ENCODE results near the gene RAB43.
A peak's percentile ranks its signal among the peaks of the same experiment; 100 is the strongest.

RAB43 gene

GRCh38 chr3:129060276-129061022, 61.2 kb downstream of the RAB43 start, which contains the start of gene GP9:
GP9 (plus strand) TSS chr3:129060779; CDS start chr3:129061740, 961 bp downstream.
- no peak for DNase-seq

- DNase-seq, result no peak
These were observed 62.2 kb downstream of the RAB43 start for GRCh38 chr3:129059311-129059958.

GRCh38 chr3:129058441-129059200, 63.0 kb downstream of the RAB43 start:
- DNase-seq, result no peak

DNA sequence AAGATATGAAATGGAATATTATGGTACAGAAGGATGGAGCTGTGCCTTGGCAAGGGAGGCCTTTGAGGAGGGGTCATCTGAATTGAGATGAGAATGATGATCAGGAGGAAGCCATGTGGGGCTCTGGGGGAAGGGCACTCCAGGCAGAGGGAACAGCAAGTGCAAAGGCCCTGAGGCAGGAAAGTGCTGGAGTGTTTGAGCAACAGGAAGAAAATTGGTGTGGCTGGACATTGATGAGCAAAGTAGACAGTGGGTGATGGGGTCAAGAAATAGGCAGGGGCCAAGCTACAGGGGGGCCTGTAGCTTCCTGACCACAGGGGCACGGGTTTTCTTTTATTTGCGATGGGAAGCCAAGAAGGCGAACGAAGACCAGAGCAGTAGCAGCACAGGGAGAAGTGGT, 64.4 kb downstream of the RAB43 start:
- DNase-seq, result no peak

DNA sequence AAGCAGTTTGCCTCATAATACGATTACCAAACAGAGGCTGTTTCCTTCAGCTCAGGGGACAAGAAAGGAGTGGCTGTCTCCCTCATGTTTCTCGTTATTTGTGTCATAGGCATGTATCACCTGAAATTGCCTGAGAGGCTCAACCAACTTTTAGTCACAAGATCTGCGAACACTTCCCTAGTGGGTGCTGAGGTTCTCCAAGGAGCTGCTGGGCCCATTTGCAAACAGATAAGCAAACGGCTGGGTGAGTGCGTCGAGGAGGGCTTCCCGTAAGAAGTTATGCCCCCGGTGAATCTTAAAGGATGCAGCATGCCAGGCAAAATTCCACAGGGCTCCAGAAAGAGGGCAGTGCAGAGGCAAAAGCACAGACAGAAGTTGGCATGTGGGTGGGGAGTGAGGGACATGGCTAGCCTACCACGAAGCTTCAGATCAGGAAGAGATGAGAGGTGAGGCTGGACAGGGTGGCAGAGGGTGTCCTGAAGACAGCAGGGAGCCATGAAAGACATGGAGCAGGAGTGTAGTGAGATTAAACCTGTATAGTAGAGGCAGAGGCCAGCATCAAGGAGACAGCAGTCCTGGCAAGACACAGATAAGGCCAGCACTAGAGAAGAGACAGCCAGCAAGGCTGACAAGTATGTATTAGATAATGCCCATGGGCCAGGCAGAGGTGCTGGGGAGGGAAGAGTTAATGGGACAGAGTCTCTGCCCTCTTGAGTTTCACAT, 65.0 kb downstream of the RAB43 start:
- DNase-seq, result no peak

- DNase-seq, result no peak
These were observed 66.9 kb downstream of the RAB43 start for GRCh38 chr3:129054605-129055104.

GRCh38 chr3:129052675-129053074, 68.9 kb downstream of the RAB43 start:
- no peak for DNase-seq

- DNase-seq, result no peak
These were observed 69.7 kb downstream of the RAB43 start for GRCh38 chr3:129051871-129052340.

DNA sequence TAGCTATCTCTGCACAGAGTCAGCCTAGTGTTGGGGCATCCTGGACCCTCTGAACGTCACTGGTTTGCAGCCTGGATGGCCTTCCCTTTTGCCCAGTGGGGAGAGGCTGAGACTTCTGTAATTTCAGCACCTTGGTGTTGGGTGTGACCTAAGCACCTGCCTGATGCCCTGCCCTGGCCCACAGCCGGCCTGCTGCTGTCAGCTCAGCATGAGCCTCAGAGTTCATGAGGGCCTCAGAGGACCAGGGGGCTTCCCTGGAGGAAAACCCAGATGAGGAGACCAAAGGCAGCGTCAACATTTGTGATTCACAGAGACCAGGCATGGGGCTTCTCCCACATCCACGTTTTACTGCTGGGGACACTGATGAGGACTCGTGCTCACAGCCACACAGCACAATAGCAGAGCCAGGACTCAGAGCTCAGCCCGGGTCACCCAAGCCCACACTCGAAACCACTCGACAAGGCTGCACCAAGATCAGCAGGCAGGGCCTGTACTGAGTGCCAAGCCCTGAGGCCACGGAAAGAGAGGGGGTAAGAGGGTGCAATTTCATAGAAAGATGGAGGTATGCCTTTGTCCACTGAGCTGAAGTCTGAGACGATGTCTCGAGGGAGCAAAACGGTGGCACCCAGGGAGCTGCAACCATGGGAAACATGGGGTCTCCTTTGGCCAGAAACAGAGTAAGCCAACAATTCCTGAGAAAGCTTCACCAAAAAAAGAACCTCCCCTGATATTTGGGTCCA, 70.9 kb downstream of the RAB43 start:
- DNase-seq, result no peak

DNA sequence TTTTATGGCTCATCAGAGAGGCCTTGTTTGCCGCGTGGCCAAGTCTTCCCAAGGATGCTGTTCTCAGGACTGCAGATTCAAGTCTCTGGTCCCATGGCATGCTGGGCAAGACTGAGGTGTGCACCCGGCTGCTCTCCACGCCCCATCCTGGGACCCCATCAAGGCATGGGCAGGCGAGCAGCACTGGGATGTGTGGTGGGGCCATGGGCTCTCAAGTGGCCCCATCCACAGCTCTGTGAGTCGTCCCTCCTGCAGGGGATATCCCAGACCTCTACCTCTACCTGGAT, 74.1 kb downstream of the RAB43 start:
- DNase-seq, result no peak

DNA sequence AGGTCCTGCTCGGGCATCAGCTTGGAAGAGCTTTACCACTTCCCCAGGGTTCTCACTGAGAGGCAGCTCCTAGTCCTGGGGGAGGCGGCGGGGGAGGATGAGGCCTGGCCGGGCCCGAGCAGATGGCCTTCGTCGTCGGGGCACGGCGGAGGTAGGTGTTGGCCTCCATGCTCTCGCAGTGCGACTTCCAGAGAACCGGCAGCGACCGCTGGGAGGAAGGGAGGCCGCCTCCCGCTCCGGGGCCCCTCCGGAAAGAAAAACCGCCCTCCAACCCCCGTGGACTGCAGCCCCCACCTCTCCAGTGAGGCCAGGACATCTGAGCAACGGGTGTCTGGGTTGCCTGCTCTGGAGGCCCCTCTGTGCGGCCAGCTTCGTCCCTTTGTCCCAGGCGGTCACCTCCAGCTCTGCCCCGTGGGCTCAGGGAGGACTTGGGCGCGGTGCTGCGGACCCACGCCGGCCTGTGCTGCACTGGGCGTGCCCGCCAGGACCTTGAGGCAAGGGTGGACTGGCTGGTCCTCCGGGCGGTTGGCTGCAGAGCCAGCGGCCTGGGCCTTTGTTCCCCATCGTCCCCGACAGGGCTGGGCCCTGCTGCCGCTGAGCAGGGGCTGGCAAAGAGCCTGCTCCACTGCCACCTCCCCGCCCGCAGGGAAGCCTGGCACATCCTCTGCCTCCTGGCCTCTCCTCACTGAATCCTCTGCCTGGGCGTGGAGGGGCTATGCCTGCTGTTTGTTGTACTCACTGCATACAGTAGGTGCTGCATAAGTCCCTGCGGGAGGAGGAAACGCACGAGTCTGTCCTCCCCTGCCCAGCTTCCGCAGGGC, 74.7 kb downstream of the RAB43 start:
- no peak for DNase-seq

GRCh38 chr3:129046037-129046731, 75.4 kb downstream of the RAB43 start:
- DNase-seq, result peak; percentile 54

GRCh38 chr3:129045675-129046036, 75.9 kb downstream of the RAB43 start:
- peak; percentile 65 for DNase-seq

- DNase-seq, result no peak
These were observed 80.9 kb downstream of the RAB43 start for GRCh38 chr3:129040579-129041300.

- DNase-seq, result no peak
These were observed 81.6 kb downstream of the RAB43 start for GRCh38 chr3:129040039-129040336.

DNA sequence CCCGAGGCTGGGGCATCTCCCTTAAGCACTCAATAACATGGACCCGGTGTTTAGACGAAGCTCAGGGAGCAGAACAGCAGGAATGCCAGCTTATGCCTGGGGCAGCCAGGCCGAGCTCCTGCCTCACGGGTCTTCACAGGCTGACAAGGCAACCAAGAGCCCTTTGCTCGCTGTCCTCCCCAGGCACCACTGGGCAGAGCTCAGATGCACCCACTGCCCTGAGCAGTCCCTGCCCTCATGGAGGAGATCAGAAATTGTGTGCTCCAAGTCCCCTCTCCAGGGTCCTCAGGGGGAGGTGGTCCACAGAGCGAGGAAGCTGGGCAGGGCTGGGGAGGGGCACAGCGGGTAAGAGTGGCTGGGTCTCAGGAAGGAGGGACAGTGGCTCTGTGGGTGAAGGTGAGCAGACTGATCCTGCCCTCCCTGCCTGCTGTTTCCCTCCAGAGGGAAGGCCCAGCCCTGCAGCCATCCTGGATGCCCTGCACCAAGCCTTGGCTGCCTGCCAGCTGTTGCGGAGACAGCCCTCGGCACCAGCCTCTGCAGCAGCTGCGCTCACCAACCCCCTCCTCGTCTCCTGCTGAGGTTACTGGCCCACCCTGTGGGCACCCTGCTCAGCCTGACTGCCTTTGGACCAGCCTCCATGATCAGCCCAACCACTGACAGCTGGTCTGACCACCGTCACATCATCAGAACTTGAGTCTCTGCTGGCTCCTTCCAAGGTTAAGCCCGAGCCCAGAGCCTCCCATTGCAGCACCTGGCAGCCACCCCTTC, 82.1 kb downstream of the RAB43 start:
- DNase-seq, result no peak

DNA sequence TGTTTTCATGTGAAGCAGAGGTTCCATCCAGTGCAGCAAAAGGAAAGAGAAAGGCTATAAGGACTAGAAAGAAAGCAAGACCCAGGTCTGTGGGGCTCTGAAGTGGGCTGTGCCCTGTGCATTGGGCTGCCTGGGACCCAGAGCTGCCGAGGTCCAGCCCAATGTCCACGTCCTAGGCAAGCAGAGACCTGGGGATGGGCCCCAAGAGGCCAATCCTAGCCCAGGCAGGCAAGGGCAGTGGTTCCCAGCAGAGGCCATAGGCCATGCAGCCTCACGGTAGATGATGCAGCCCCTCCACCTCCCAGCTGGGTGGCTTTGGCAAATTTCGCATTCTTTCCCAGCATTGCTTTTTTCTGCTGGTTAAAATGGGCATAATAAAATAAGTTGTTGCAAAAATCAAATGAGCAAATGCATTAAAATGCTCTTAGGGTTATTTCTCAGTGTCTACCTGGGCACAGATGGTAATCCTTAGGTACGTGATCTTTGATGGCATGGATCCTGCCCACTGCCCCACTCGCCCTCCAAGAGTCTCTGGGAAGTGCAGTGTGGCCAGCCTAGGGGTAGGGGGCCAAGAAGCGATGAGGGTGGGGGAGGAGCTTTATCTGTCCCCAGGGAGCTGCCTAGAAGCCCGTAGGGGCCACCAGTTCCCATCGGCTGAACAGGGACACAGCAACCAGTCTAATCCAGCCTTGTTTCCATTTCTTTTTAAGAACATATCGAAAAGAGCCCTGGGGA, 83.3 kb downstream of the RAB43 start:
- DNase-seq, result no peak
